Brain microvascular endothelial cell (primary cell): ENCODE data around the gene IPO13.
A peak's percentile ranks its signal among the peaks of the same experiment; 100 is the strongest.

ENCODE experiments used
- DNase-seq: peaks from one replicate; pipeline ENCODE4 v3.0.0-alpha.2; 2020
- H3K27ac ChIP-seq: fragments of 250-450 bp; sonication (Bioruptor Pico); 2 replicates; pipeline ENCODE4 v1.5.1; 2020; ENCODE audit warnings: mild to moderate bottlenecking, moderate library complexity
- H3K27me3 ChIP-seq: fragments of 250-450 bp; sonication (Bioruptor Pico); replicated peaks from 2 replicates; pipeline ENCODE4 v1.5.1; 2020; ENCODE audit warnings: mild to moderate bottlenecking
- H3K36me3 ChIP-seq: fragments of 250-450 bp; sonication (Bioruptor Pico); replicated peaks from 2 replicates; pipeline ENCODE4 v1.5.1; 2020; ENCODE audit warnings: mild to moderate bottlenecking
- H3K4me3 ChIP-seq: 2 replicates; pipeline ENCODE4 v1.5.1; 2011; ENCODE audit warnings: low read depth, mild to moderate bottlenecking, control low read depth, low read length, moderate library complexity
- in situ Hi-C: cut with HindIII; loops from 2 replicates; pipeline ENCODE4 v1.10.0; 2017; ENCODE audit warnings: low sequenced_read_pairs, low pct_ligation_motif_present
- TF ChIP-seq, protein P1 (sequence below): IDR thresholded peaks from 2 replicates; pipeline ENCODE4 v1.5.1; 2011; ENCODE audit warnings: low read depth, mild to moderate bottlenecking, moderate library complexity, low read length, control low read depth, inconsistent platforms; ENCODE audit errors: missing control alignments

Gene IPO13

DNA sequence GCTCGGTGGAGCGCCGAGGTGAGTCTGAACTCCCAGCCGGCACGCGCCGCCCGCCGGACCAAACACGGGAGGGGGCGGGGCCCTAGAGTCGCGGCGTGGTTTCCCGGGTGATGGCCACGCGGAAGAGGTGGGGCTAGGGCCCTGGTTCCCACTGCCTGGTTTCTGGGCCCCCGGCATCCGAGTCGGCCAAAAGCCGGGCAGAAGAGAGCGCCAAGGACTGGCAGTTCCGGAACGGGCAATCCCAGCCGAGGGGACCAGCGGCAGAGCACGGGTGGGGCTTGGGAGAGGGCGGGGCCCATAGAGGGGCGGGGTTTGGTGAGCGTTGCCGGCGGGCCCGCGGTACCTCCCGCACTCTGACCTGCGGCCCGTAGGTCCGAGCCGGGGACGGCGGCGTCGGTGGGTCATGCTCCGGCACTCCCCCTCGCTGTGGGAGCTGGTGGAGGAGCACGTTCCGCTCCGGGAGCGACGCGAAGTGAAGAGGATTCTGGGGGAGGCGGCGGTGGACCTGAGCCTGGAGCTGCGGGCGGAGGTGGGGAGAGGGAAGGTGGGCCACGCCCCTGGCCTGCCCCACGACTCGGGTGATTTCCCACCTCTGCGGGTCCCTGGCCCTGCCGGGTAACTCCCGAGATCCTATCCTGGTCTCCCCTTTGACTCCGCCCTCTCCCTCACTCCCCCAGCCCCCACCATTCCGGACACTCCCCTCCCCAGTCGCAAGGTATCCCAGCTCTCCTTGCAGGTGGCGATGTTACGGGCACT lies 44.9 kb downstream of the IPO13 start, which contains the start of gene CCDC24:
Gene CCDC24, plus strand, starts transcription at position 124 of the 756 bp plus-strand sequence. Its CDS starts 280 bp downstream, at position 404.
- in situ Hi-C loops: no loop called here
- peak within 1 kb of the TSS; percentile 3 for H3K27ac ChIP-seq
- no peaks in the 10 kb centered on the region for H3K36me3 ChIP-seq
- TF ChIP-seq, protein P1, sequence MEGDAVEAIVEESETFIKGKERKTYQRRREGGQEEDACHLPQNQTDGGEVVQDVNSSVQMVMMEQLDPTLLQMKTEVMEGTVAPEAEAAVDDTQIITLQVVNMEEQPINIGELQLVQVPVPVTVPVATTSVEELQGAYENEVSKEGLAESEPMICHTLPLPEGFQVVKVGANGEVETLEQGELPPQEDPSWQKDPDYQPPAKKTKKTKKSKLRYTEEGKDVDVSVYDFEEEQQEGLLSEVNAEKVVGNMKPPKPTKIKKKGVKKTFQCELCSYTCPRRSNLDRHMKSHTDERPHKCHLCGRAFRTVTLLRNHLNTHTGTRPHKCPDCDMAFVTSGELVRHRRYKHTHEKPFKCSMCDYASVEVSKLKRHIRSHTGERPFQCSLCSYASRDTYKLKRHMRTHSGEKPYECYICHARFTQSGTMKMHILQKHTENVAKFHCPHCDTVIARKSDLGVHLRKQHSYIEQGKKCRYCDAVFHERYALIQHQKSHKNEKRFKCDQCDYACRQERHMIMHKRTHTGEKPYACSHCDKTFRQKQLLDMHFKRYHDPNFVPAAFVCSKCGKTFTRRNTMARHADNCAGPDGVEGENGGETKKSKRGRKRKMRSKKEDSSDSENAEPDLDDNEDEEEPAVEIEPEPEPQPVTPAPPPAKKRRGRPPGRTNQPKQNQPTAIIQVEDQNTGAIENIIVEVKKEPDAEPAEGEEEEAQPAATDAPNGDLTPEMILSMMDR: peak; percentile 3
- peak within 1 kb of the TSS; percentile 69 for H3K4me3 ChIP-seq
- DNase-seq: peak; percentile 54
- no peaks in the 10 kb centered on the region for H3K27me3 ChIP-seq

DNA sequence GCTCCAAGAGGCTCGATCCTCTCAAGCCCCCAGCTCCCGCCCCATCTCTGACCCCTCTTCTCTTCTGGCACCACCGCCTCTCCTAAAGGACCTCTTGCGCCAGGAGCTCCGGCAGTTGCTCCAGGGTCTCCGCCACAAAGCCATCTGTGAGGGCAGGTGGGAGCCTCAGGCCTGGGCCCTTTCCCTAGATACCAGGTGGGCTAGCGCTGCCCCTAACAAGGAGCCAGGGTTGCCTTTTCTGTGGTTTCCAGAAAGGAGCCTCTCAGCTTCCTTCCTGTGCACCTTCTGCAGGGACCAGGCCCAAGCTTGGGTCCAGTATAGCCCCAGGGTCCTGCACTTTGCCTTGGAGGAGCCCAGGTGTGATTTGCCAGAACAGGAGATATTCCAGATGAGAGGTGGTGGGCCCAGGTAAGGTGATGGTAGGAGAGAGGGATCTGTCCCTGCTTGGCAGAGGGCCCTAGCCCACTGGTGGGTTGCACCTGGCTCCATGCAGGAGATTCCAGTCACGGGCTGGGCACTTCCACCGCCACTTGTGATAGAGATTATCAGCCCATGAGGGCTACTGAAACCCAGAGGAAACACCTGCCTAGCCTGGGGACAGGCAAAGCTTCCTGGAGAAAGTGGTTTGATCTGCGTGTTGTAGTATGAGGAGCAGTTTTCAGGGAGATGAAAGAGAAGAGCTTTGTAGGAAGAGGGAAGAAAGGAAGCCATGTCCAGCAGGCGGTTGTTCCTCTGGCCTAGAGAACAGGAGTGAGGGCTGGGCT lies 45.7 kb downstream of the IPO13 start:
- DNase-seq: no peak
- in situ Hi-C loops: no loop called here
- H3K27ac ChIP-seq: no peak overlapping the region
- H3K27me3 ChIP-seq: no peaks in the 10 kb centered on the region
- H3K4me3 ChIP-seq: peak overlapping the region; percentile 69
- TF ChIP-seq, protein P1: no peak
- H3K36me3 ChIP-seq: no peaks in the 10 kb centered on the region

- Histone ChIP-seq H3K4me3 (no peak overlapping the region), H3K36me3 (no peaks in the 10 kb centered on the region), H3K27ac (no peak overlapping the region), H3K27me3 (no peaks in the 10 kb centered on the region)
- in situ Hi-C loops: no loop called here
- TF ChIP-seq, protein P1: no peak
- no peak for DNase-seq
These were observed 46.6 kb downstream of the IPO13 start for GRCh38 chr1:43993206-43993914.

DNA sequence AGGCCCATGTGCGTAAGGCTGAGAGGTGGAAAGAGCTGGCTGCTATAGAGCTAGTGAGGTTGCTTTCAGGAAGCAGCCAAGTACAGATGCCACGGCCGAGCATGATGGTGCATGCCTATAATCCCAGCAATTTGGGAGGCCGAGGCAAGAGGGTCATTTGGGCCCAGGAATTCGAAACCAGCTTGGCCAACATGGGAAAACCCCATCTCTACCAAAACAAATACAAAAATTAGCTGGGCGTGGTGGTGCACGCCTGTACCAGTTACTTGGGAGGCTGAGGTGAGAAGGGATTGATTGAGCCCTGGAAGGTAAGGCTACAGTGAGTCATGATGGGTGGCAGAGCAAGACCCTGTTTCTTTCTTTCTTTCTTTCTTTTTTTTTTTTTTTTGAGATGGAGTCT lies 47.3 kb downstream of the IPO13 start:
- TF ChIP-seq, protein P1: no peak
- no peaks in the 10 kb centered on the region for H3K36me3 ChIP-seq
- no peak overlapping the region for H3K4me3 ChIP-seq
- H3K27me3 ChIP-seq: no peaks in the 10 kb centered on the region
- no peak for DNase-seq
- in situ Hi-C loops: no loop called here
- H3K27ac ChIP-seq: no peak overlapping the region

DNA sequence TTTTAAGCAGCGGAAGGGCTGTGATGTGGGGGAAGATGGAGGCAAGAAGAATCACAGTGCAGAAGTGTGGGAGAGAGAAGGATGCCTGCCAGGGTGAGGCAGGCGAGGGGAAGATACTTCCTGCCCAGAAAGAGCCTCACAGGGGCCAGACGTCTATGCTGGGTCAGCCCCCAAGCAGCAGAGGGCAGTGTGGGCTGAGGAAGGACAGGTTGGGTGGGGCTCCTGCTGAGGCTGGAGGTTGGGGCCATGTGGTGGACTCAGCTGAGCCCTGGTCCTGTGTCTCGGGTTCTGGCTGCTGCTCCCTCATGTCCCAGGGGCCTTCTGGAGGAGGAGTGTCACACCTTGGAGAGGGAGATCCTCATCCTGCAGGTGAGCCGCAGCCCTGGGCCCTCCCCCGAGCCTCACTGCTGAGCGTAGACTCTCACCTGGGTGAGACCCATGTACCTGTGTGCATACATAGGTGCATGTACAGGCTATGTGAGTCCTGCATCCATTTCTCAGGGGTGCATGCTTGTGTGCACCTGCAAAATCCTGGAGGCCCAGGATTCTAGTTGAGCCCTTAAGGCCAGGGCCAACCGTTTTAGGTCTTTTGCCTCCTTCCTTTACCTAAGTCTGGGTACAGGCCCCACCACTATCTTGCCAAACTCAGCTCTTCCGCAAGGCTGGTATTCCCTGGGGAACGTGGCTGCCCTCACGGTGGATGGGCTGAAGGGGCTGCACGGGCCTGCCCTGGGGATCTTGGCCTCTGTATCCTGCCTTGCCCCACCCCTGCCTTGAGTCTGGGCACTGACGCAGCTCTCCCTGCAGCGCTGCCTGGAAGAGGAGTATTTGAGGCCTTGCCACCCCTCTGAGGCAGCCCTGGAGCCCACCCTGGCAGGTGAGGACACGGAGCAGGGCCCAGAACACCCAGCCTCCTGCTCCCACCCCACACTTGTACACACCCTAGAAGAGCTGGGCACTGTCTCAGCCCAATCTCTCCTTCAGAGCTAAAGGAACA lies 48.3 kb downstream of the IPO13 start:
- Histone ChIP-seq H3K27ac (no peak overlapping the region), H3K36me3 (no peaks in the 10 kb centered on the region), H3K4me3 (no peak overlapping the region), H3K27me3 (no peaks in the 10 kb centered on the region)
- TF ChIP-seq, protein P1: peak; percentile 57
- no peak for DNase-seq
- in situ Hi-C loops: no loop called here
